ENCODE measurements around the gene PAPSS2. TPM values are rescaled to one million over a fixed set of nuclear protein-coding genes. Genes with fewer than 3 reads are reported as not detected.

Gene PAPSS2
- total RNA-seq, 4 donors from 2014 or later = 4.4 to 20.1 (median 14.1) TPM

DNA sequence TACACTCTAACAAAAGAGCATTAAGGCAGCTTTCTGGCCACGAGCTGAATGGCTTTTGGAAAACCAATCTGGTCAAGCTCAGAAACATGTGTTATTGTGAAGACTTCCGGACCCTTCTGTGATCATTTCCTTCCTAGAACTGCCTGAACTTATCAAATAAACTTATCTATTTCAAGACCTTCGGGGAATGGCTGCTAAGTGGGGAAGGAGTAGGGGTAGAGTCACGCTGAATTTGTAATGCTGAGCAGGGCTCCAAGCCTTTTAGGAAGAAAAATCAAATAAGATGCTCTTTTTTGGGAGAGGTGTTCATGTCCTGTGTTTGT is 56.6 kb downstream of the PAPSS2 start:
- 44 to 73% methylated on average over 2 to 4 of the region's 4 CpGs for WGBS, 2 donors (ENCODE audit: low coverage in 1 of 2)

DNA sequence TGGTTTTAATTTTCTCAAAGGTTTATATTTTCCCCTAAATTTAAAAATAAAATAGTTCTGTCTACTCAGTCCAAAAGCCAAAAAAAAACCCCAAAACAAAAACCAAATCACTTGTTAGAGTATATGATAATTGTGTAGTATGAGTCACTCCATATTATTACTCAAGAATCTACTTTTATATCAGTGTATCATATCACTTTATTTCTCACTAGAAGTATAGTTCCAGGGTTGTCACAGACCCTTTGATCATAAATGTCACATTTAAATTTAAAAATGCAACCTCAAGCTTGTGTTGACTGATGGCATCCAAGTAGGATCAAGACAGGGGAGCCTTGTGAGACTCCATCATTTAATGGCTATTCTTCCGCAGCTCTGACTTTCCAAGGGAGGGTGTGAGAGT is 61.0 kb downstream of the PAPSS2 start:
- 88 to 100% methylated on average over 1 of the region's 1 CpG for WGBS, 2 donors (ENCODE audit: low coverage in 1 of 2)

More for the DNA sequence above, 56.6 kb downstream of the PAPSS2 start:
- Histone ChIP-seq H3K9me3 (no peaks in the 10 kb centered on the region), H3K4me3 (no peak overlapping the region), H3K36me3 (no peaks in the 10 kb centered on the region), H3K27ac (peak overlapping the region in 3 of 4 donors; percentile 48 to 63 (median 50)), H3K27me3 (no peaks in the 10 kb centered on the region), H3K4me1 (peaks cover 0 to 16% (median 0%) of the 10 kb centered on the region in 3 donors)
- no peak for ATAC-seq
- TF ChIP-seq POLR2A (IDR thresholded peaks at IDR 0.05) (no peak), EP300 (IDR thresholded peaks at IDR 0.05) (no peak), POLR2AphosphoS5 (IDR thresholded peaks at IDR 0.05) (no peak)
- TF ChIP-seq, protein P1, sequence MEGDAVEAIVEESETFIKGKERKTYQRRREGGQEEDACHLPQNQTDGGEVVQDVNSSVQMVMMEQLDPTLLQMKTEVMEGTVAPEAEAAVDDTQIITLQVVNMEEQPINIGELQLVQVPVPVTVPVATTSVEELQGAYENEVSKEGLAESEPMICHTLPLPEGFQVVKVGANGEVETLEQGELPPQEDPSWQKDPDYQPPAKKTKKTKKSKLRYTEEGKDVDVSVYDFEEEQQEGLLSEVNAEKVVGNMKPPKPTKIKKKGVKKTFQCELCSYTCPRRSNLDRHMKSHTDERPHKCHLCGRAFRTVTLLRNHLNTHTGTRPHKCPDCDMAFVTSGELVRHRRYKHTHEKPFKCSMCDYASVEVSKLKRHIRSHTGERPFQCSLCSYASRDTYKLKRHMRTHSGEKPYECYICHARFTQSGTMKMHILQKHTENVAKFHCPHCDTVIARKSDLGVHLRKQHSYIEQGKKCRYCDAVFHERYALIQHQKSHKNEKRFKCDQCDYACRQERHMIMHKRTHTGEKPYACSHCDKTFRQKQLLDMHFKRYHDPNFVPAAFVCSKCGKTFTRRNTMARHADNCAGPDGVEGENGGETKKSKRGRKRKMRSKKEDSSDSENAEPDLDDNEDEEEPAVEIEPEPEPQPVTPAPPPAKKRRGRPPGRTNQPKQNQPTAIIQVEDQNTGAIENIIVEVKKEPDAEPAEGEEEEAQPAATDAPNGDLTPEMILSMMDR (IDR thresholded peaks at IDR 0.05) = no peak

DNA sequence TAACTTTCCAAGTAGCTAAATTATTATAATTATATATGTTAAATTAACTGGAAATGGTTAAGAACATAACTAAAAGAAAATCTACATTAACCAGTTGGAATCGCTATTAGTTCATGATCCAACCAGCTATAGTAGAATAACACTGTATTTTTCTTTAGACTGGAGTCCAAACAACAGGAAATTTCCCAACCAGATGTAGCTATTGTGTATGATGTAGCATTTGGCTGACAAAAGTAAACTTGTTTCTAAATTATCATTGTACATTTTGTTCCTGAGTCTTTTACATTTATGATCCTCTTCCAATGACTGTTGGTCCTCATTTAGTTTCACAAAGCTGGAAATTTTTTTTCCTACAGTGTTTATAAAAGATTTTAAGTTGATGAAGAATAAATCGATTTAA is 62.1 kb downstream of the PAPSS2 start:
- Histone ChIP-seq H3K27ac (no peak overlapping the region), H3K27me3 (no peaks in the 10 kb centered on the region), H3K4me3 (no peak overlapping the region), H3K4me1 (peaks cover 0 to 13% (median 2%) of the 10 kb centered on the region in 3 donors), H3K36me3 (no peaks in the 10 kb centered on the region), H3K9me3 (no peaks in the 10 kb centered on the region)
- ATAC-seq = no peak
- WGBS, 2 donors (ENCODE audit: low coverage in 1 of 2) = 53 to 67% methylated on average over 2 of the region's 2 CpGs
- TF ChIP-seq POLR2AphosphoS5 (IDR thresholded peaks at IDR 0.05) (no peak), EP300 (IDR thresholded peaks at IDR 0.05) (no peak), POLR2A (IDR thresholded peaks at IDR 0.05) (no peak)
- TF ChIP-seq, protein P1 (IDR thresholded peaks at IDR 0.05) = no peak

More for the DNA sequence above, 61.0 kb downstream of the PAPSS2 start:
- Histone ChIP-seq H3K27me3 (no peaks in the 10 kb centered on the region), H3K4me1 (peaks cover 0 to 24% (median 2%) of the 10 kb centered on the region in 3 donors), H3K4me3 (no peak overlapping the region), H3K27ac (no peak overlapping the region), H3K9me3 (no peaks in the 10 kb centered on the region), H3K36me3 (no peaks in the 10 kb centered on the region)
- TF ChIP-seq EP300 (IDR thresholded peaks at IDR 0.05) = no peak
- ATAC-seq = no peak

DNA sequence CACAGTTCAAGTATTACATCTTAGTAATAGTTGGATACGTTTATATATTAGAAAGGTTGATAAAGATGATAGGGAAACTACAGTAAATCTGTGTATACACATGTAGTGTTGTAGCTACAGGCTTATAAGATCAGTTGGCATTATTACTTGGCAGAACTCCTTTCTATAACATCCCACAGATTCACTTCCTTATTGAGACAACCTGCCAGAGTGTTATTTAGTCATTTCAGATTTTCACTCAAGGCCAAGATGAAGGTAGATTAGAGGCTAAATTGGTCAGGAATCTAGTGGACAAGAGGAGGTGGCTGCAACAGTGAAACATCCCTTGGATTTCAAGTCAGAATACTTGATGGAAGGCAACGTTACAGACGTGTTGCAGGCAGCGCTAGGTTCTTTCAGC is 63.0 kb downstream of the PAPSS2 start:
- H3K27ac ChIP-seq = no peak overlapping the region
- 62 to 66% methylated on average over 3 of the region's 4 CpGs for WGBS, 2 donors (ENCODE audit: low coverage in 1 of 2)
- no peaks in the 10 kb centered on the region for H3K27me3 ChIP-seq
- peaks cover 0 to 6% of the 10 kb centered on the region in 2 donors for H3K36me3 ChIP-seq
- no peak for ATAC-seq
- H3K4me3 ChIP-seq = no peak overlapping the region
- H3K4me1 ChIP-seq = peaks cover 0 to 10% (median 2%) of the 10 kb centered on the region in 3 donors
- TF ChIP-seq POLR2A (IDR thresholded peaks at IDR 0.05) = no peak
- TF ChIP-seq POLR2AphosphoS5 (IDR thresholded peaks at IDR 0.05) = no peak
- TF ChIP-seq, protein P1 (IDR thresholded peaks at IDR 0.05) = no peak
- TF ChIP-seq EP300 (IDR thresholded peaks at IDR 0.05) = no peak
- H3K9me3 ChIP-seq = no peaks in the 10 kb centered on the region

DNA sequence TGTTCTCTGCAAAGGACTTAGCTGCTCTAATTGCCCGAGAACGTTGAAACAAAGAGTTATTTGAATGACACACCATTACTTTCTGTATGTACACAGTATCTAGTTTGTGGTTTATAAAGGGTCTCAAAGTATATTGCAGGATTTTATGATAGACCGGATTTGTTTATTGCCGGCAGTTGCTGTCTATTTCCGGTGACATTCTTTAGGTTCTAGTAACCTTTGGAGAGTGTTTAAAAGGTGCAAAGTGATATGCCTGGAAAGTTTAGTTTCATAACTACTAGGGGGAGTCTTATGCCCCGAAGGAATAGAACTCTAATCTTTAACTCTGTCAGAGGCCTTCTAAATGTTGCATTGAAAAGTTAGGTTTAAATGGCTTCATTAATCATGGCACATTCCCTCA is 63.8 kb downstream of the PAPSS2 start:
- Histone ChIP-seq H3K27ac (no peak overlapping the region), H3K27me3 (no peaks in the 10 kb centered on the region), H3K4me1 (peaks cover 0 to 10% (median 2%) of the 10 kb centered on the region in 3 donors), H3K36me3 (peaks cover 0 to 11% of the 10 kb centered on the region in 2 donors), H3K4me3 (no peak overlapping the region), H3K9me3 (no peaks in the 10 kb centered on the region)
- no peak for TF ChIP-seq POLR2A (IDR thresholded peaks at IDR 0.05)
- TF ChIP-seq POLR2AphosphoS5 (IDR thresholded peaks at IDR 0.05) = no peak
- TF ChIP-seq EP300 (IDR thresholded peaks at IDR 0.05) = no peak
- TF ChIP-seq, protein P1 (IDR thresholded peaks at IDR 0.05) = no peak
- WGBS, 2 donors (ENCODE audit: low coverage in 1 of 2) = 20 to 34% methylated on average over 5 to 6 of the region's 6 CpGs
- ATAC-seq = no peak
